GM19193 (cell line): ENCODE data around the gene OCLN.

Experiments
- POLR2A ChIP-seq: IDR thresholded peaks from 4 replicates; pipeline ENCODE4 v1.6.1; 2011; ENCODE audit not compliant: insufficient read depth, insufficient read length; ENCODE audit errors: extremely low read depth

Gene OCLN

GRCh38 chr5:69492391-69492922 lies at the start of gene OCLN:
OCLN (plus strand) TSS chr5:69492790; CDS start chr5:69504245, 11,455 bp downstream.
- TF ChIP-seq POLR2A: peak; percentile 22

GRCh38 chr5:69444127-69444754 lies 48.3 kb upstream of the OCLN start:
- no peak for TF ChIP-seq POLR2A

GRCh38 chr5:69449511-69449910 lies 43.1 kb upstream of the OCLN start:
- no peak for TF ChIP-seq POLR2A

- TF ChIP-seq POLR2A: no peak
Observed at GRCh38 chr5:69450116-69450515, 42.5 kb upstream of the OCLN start.

- TF ChIP-seq POLR2A: no peak
Observed at GRCh38 chr5:69451941-69452647, 40.5 kb upstream of the OCLN start.

- no peak for TF ChIP-seq POLR2A
Observed at GRCh38 chr5:69454460-69455249, 37.9 kb upstream of the OCLN start.

- TF ChIP-seq POLR2A: no peak
Observed at GRCh38 chr5:69462170-69462569, 30.4 kb upstream of the OCLN start.

- TF ChIP-seq POLR2A: no peak
Observed at GRCh38 chr5:69467442-69468225, 25.0 kb upstream of the OCLN start.

- TF ChIP-seq POLR2A: no peak
Observed at GRCh38 chr5:69468631-69469030, 24.0 kb upstream of the OCLN start.

GRCh38 chr5:69477170-69477569 lies 15.4 kb upstream of the OCLN start:
- TF ChIP-seq POLR2A: no peak

- no peak for TF ChIP-seq POLR2A
Observed at GRCh38 chr5:69484891-69485290, 7.7 kb upstream of the OCLN start.

GRCh38 chr5:69485471-69485870 lies 7.1 kb upstream of the OCLN start:
- no peak for TF ChIP-seq POLR2A

- TF ChIP-seq POLR2A: no peak
Observed at GRCh38 chr5:69489246-69489645, 3.3 kb upstream of the OCLN start.

GRCh38 chr5:69491027-69491426 lies 1.6 kb upstream of the OCLN start:
- TF ChIP-seq POLR2A: no peak
